Right lobe of liver (tissue), 4 donors: ENCODE results near the gene POLR2E.

Source experiments
- CTCF ChIP-seq, 4 donors: fragments of 200-600 bp in 3 of 4; fragments of 450-650 bp in 1 of 4; IDR thresholded peaks; one replicate each; pipeline versions ENCODE4 v1.5.1 to v1.8.0; 2016 to 2022; ENCODE audit warnings: antibody characterized with exemption in 4 of 4, mild to moderate bottlenecking in 2 of 4
- POLR2A ChIP-seq: fragments of 450-650 bp; IDR thresholded peaks from one replicate; pipeline ENCODE4 v1.6.1; 2017; ENCODE audit warnings: antibody characterized with exemption, mild to moderate bottlenecking
- donor health status: DM: no; HTN: no; CAD: no.
- donor health status: DM: no; HTN: no; CAD: no.
- donor health status: DM: no; HTN: yes; CAD: no.

- TF ChIP-seq POLR2A (no peak), CTCF (IDR thresholded peaks at IDR 0.05) (no peak)
Measured at GRCh38 chr19:1041272-1041834, 53.8 kb downstream of the POLR2E start.
